Measurements from ENCODE around the gene RPAP3. TPM values are rescaled to one million over a fixed set of nuclear protein-coding genes. Genes with fewer than 3 reads are reported as not detected.

RPAP3 gene
- total and polyA plus RNA-seq, 4 donors: 5.5 to 8.1 (median 8.0) TPM

DNA sequence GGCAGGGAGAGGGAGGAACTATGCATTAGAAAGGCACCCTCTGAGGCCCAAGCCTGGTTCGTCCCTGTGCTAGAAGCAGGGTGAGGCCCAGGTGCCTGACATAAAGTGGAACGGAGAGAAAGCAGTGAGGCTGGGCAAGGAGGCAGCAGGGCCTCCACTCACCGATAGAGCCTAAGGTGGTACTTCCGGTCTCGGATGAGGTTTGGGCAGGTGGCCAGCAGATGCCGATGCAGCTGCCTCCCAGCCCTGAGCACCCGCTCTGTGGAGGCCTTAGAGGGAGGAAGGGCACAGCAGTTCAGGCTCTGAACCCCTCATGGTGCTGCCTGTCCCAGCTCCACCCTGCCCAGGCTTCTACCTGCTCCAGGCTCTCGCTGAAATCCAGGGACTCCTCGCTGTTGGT is 45.7 kb upstream of the RPAP3 start:
- no peak for DNase-seq (ENCODE audit: low spot score)
- Histone ChIP-seq H3K9me3 (ENCODE audit: control insufficient read depth in 4 of 4, low read length in 3 of 4) (no peaks in the 10 kb centered on the region), H3K27ac (ENCODE audit: low read depth in 1 of 2, low read length in 2 of 2) (no peak overlapping the region), H3K27me3 (ENCODE audit: control insufficient read depth in 4 of 4, insufficient read depth in 4 of 4, low read length in 3 of 4) (no peaks in the 10 kb centered on the region), H3K4me3 (ENCODE audit: low read depth in 1 of 3, low read length in 3 of 3) (no peak overlapping the region), H3K4me1 (ENCODE audit: control insufficient read depth in 4 of 4, insufficient read depth in 4 of 4, low read length in 3 of 4) (peaks cover 0 to 4% (median 0%) of the 10 kb centered on the region in 4 donors), H3K36me3 (ENCODE audit: control insufficient read depth in 4 of 4, insufficient read depth in 3 of 4, low read depth in 1 of 4, low read length in 3 of 4) (no peaks in the 10 kb centered on the region), H3K9ac (ENCODE audit: low read depth in 1 of 2, low read length in 2 of 2) (no peak overlapping the region)
- TF ChIP-seq, protein P1, sequence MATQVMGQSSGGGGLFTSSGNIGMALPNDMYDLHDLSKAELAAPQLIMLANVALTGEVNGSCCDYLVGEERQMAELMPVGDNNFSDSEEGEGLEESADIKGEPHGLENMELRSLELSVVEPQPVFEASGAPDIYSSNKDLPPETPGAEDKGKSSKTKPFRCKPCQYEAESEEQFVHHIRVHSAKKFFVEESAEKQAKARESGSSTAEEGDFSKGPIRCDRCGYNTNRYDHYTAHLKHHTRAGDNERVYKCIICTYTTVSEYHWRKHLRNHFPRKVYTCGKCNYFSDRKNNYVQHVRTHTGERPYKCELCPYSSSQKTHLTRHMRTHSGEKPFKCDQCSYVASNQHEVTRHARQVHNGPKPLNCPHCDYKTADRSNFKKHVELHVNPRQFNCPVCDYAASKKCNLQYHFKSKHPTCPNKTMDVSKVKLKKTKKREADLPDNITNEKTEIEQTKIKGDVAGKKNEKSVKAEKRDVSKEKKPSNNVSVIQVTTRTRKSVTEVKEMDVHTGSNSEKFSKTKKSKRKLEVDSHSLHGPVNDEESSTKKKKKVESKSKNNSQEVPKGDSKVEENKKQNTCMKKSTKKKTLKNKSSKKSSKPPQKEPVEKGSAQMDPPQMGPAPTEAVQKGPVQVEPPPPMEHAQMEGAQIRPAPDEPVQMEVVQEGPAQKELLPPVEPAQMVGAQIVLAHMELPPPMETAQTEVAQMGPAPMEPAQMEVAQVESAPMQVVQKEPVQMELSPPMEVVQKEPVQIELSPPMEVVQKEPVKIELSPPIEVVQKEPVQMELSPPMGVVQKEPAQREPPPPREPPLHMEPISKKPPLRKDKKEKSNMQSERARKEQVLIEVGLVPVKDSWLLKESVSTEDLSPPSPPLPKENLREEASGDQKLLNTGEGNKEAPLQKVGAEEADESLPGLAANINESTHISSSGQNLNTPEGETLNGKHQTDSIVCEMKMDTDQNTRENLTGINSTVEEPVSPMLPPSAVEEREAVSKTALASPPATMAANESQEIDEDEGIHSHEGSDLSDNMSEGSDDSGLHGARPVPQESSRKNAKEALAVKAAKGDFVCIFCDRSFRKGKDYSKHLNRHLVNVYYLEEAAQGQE (IDR thresholded peaks at IDR 0.05): no peak
- no peak for TF ChIP-seq EGR1 (IDR thresholded peaks at IDR 0.05; ENCODE audit: low read depth in 2 of 2)
- TF ChIP-seq JUND (IDR thresholded peaks at IDR 0.05): no peak
- TF ChIP-seq NR2F2 (IDR thresholded peaks at IDR 0.05): no peak
- TF ChIP-seq CTCF (IDR thresholded peaks at IDR 0.05; ENCODE audit: low read depth, low read length, missing input control): no peak
- no peak for TF ChIP-seq FOXA2 (IDR thresholded peaks at IDR 0.05)
- TF ChIP-seq TAF1 (conservative IDR thresholded peaks at IDR 0.05): no peak
- no peak for TF ChIP-seq GABPA (IDR thresholded peaks at IDR 0.05 in 1 of 2, conservative IDR thresholded peaks at IDR 0.05 in 1 of 2)
- TF ChIP-seq HNF4A (conservative IDR thresholded peaks at IDR 0.05): no peak
- no peak for TF ChIP-seq FOXA1 (IDR thresholded peaks at IDR 0.05)
- no peak for TF ChIP-seq YY1 (IDR thresholded peaks at IDR 0.05)
- no peak for TF ChIP-seq RAD21 (IDR thresholded peaks at IDR 0.05)
- 88% methylated on average over 9 of the region's 9 CpGs for WGBS

DNA sequence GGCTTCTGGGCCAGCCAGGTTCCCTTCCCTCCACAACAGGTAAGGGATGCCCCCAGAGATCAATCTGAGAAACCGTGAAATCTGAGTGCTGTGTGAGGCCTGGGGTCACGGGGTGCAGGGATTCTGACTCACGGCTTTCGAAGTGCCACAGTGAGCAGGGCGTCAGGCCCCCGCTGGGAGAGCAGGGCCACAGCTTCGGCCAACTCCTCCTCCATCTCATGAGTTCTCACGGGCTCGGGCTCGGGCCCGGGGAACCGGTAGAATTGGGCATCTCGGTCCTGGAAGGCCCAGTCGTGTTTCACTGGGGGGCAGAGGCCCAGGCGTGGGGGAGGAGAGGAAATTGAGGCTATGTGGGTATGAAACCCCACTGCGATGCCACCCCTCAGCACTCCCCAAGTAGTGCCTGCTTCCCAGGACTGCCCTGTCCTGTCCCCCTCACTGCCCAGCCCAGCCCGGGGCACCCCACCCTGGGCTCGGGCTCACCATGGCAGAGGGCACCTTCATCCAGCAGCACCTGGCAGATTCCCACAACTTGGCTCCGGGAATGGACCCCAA is 45.2 kb upstream of the RPAP3 start:
- no peaks in the 10 kb centered on the region for H3K27me3 ChIP-seq (ENCODE audit: control insufficient read depth in 4 of 4, insufficient read depth in 4 of 4, low read length in 3 of 4)
- TF ChIP-seq RXRA (IDR thresholded peaks at IDR 0.05) (no peak), RAD21 (IDR thresholded peaks at IDR 0.05) (no peak), YY1 (IDR thresholded peaks at IDR 0.05) (no peak)
- H3K27ac ChIP-seq (ENCODE audit: low read depth in 1 of 2, low read length in 2 of 2): no peak overlapping the region
- no peak for DNase-seq (ENCODE audit: low spot score)
- WGBS: 91% methylated on average over 19 of the region's 19 CpGs
- H3K4me1 ChIP-seq (ENCODE audit: control insufficient read depth in 4 of 4, insufficient read depth in 4 of 4, low read length in 3 of 4): peaks cover 0 to 4% (median 0%) of the 10 kb centered on the region in 4 donors
- H3K9ac ChIP-seq (ENCODE audit: low read depth in 1 of 2, low read length in 2 of 2): no peak overlapping the region
- H3K4me3 ChIP-seq (ENCODE audit: low read depth in 1 of 3, low read length in 3 of 3): no peak overlapping the region
- no peaks in the 10 kb centered on the region for H3K36me3 ChIP-seq (ENCODE audit: control insufficient read depth in 4 of 4, insufficient read depth in 3 of 4, low read depth in 1 of 4, low read length in 3 of 4)
- H3K9me3 ChIP-seq (ENCODE audit: control insufficient read depth in 4 of 4, low read length in 3 of 4): no peaks in the 10 kb centered on the region

GRCh38 chr12:47750229-47750798 is 44.5 kb upstream of the RPAP3 start:
- H3K9ac ChIP-seq (ENCODE audit: low read depth in 1 of 2, low read length in 2 of 2): no peak overlapping the region
- DNase-seq (ENCODE audit: low spot score): no peak
- no peaks in the 10 kb centered on the region for H3K36me3 ChIP-seq (ENCODE audit: control insufficient read depth in 4 of 4, insufficient read depth in 3 of 4, low read depth in 1 of 4, low read length in 3 of 4)
- no peaks in the 10 kb centered on the region for H3K27me3 ChIP-seq (ENCODE audit: control insufficient read depth in 4 of 4, insufficient read depth in 4 of 4, low read length in 3 of 4)
- no peak for TF ChIP-seq NR2F2 (IDR thresholded peaks at IDR 0.05)
- no peak for TF ChIP-seq RXRA (IDR thresholded peaks at IDR 0.05)
- TF ChIP-seq, protein P1 (IDR thresholded peaks at IDR 0.05): no peak
- no peak for TF ChIP-seq FOXA2 (IDR thresholded peaks at IDR 0.05)
- TF ChIP-seq MAX (IDR thresholded peaks at IDR 0.05): no peak
- TF ChIP-seq SP1 (IDR thresholded peaks at IDR 0.05): no peak
- no peak for TF ChIP-seq ATF3 (IDR thresholded peaks at IDR 0.05)
- no peak for TF ChIP-seq YY1 (IDR thresholded peaks at IDR 0.05)
- no peak for TF ChIP-seq GABPA (IDR thresholded peaks at IDR 0.05 in 1 of 2, conservative IDR thresholded peaks at IDR 0.05 in 1 of 2)
- TF ChIP-seq HNF4A (conservative IDR thresholded peaks at IDR 0.05): no peak
- TF ChIP-seq EGR1 (IDR thresholded peaks at IDR 0.05; ENCODE audit: low read depth in 2 of 2): no peak
- no peak for TF ChIP-seq HNF4G (IDR thresholded peaks at IDR 0.05)
- no peak for TF ChIP-seq JUND (IDR thresholded peaks at IDR 0.05)
- no peak for TF ChIP-seq RAD21 (IDR thresholded peaks at IDR 0.05)
- TF ChIP-seq FOXA1 (IDR thresholded peaks at IDR 0.05): no peak
- H3K9me3 ChIP-seq (ENCODE audit: control insufficient read depth in 4 of 4, low read length in 3 of 4): no peaks in the 10 kb centered on the region
- no peak overlapping the region for H3K27ac ChIP-seq (ENCODE audit: low read depth in 1 of 2, low read length in 2 of 2)
- H3K4me3 ChIP-seq (ENCODE audit: low read depth in 1 of 3, low read length in 3 of 3): no peak overlapping the region
- no peaks in the 10 kb centered on the region for H3K4me1 ChIP-seq (ENCODE audit: control insufficient read depth in 4 of 4, insufficient read depth in 4 of 4, low read length in 3 of 4)
- 82% methylated on average over 10 of the region's 10 CpGs for WGBS
